Measurements from ENCODE around the gene AFMID.

The AFMID gene

GRCh38 chr17:78141437-78142118 lies 45.6 kb upstream of the AFMID start:
- TF ChIP-seq ZIC2 (tag by site-specific recombination; IDR thresholded peaks at IDR 0.05) (peak; percentile 66), ZNF555 (tag by site-specific recombination; conservative IDR thresholded peaks at IDR 0.05) (no peak), PATZ1 (tag by site-specific recombination; IDR thresholded peaks at IDR 0.05) (0 out of 2 replicates have a peak, but pooled peaks have one; percentile 16), ZBTB21 (tag by site-specific recombination; IDR thresholded peaks at IDR 0.05) (no peak), ZNF10 (tag by site-specific recombination; IDR thresholded peaks at IDR 0.05) (0 out of 2 replicates have a peak, but pooled peaks have one; percentile 20)
- no peak overlapping the region for H3K4me3 ChIP-seq (ENCODE audit: low read depth, low read length)
- POLR2A ChIA-PET: interaction anchor here (0.6 to 2.0 kb wide), 9 partner anchors 8 to 183 kb away, joined by 3 to 21 read pairs (median 6); partner anchors contain the start of genes AFMID, TK1, TMC8 and TNRC6C
- H3K27ac ChIP-seq (ENCODE audit: extremely low read depth, low read depth, low read length): no peak overlapping the region
- CTCF ChIA-PET: interaction anchor here (1.2 to 2.5 kb wide), 7 partner anchors 12 to 108 kb away, joined by 5 to 15 read pairs (median 5); partner anchors contain the start of gene TK1
- no peaks in the 10 kb centered on the region for H3K36me3 ChIP-seq (ENCODE audit: control insufficient read depth in 2 of 2, insufficient read depth in 1 of 2, low read length in 2 of 2)
- H3K9me3 ChIP-seq (ENCODE audit: control insufficient read depth, insufficient read depth, low read depth, low read length): no peaks in the 10 kb centered on the region
- peaks cover 4% of the 10 kb centered on the region for H3K4me1 ChIP-seq (ENCODE audit: control insufficient read depth, insufficient read depth, low read length)

GRCh38 chr17:78142119-78142861 lies 44.9 kb upstream of the AFMID start:
- no peak overlapping the region for H3K4me3 ChIP-seq (ENCODE audit: low read depth, low read length)
- H3K27ac ChIP-seq (ENCODE audit: extremely low read depth, low read depth, low read length): no peak overlapping the region
- CTCF ChIA-PET: interaction anchor here (1.2 to 2.5 kb wide), 7 partner anchors 11 to 108 kb away, joined by 5 to 15 read pairs (median 5); partner anchors contain the start of gene TK1
- POLR2A ChIA-PET: interaction anchor here (0.7 to 2.0 kb wide), 8 partner anchors 12 to 184 kb away, joined by 3 to 21 read pairs (median 3); partner anchors contain the start of genes AFMID, TK1, TMC6 and TMC8
- no peak for TF ChIP-seq ZNF48 (tag by site-specific recombination; IDR thresholded peaks at IDR 0.05)
- TF ChIP-seq KLF17 (tag by site-specific recombination; IDR thresholded peaks at IDR 0.05): 0 out of 2 replicates have a peak, but pooled peaks have one; percentile 15
- TF ChIP-seq ZFP37 (tag by site-specific recombination; IDR thresholded peaks at IDR 0.05): no peak
- TF ChIP-seq ZNF449 (tag by site-specific recombination; IDR thresholded peaks at IDR 0.05): peak; percentile 99
- peak; percentile 31; the same call in 1 of the 2 replicates for TF ChIP-seq KLF1 (tag by site-specific recombination; IDR thresholded peaks at IDR 0.05)
- TF ChIP-seq ZNF274 (IDR thresholded peaks at IDR 0.05; ENCODE audit: low read length): no peak
- no peak for TF ChIP-seq ZNF274 (tag by site-specific recombination; IDR thresholded peaks at IDR 0.05; ENCODE audit: borderline replicate concordance)
- H3K4me1 ChIP-seq (ENCODE audit: control insufficient read depth, insufficient read depth, low read length): peaks cover 4% of the 10 kb centered on the region
- no peaks in the 10 kb centered on the region for H3K36me3 ChIP-seq (ENCODE audit: control insufficient read depth in 2 of 2, insufficient read depth in 1 of 2, low read length in 2 of 2)
- H3K9me3 ChIP-seq (ENCODE audit: control insufficient read depth, insufficient read depth, low read depth, low read length): no peaks in the 10 kb centered on the region
